Stimulated activated CD8-positive, alpha-beta memory T cell treated with anti-CD3 and anti-CD28 coated beads, Interleukin-15, amount 100 ng/mL, for 24 hours (primary cell): ENCODE measurements around the gene NRK.
"Not testable (repeated sequence)": the region's sequence is repeated elsewhere in the genome, so short reads cannot be mapped to it uniquely, and the experiment has no call there.

Experiments used
- DNase-seq: peaks from one replicate; pipeline ENCODE4 v3.0.0-alpha.2; 2020; ENCODE audit warnings: low read depth

NRK gene

GRCh38 chrX:105880491-105880890, 58.2 kb downstream of the NRK start:
- DNase-seq, result no peak

DNA sequence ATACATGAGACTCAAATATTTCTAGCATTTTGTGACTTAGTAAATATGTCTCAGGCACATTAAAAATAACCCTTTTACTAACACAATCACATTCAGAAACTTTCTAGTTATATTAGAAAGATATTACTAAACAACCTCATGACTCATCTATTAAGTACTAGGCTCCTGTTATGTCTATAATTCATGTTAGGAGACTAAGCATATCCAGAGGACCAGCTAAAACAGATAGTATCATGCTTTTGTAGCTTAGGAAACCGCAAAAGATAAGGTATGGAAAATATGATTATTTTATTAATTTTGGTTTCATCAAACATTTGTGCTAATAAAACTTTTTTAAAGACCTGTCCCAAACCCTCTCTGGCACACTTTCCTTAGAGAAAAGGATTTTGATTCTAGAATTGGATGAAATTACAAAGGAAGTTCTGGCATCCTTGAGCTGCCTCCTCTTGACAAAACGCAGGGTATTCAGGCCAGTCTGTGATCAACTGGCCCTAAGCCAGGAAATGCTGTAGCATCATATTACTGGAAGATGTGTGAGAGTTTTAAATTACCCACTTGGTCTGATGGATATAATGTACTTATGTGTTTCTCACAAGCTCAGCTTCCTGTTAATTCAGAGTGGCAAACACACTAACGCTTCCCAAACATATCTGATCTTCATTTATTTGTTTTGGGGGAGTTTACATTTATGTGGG, 60.4 kb downstream of the NRK start:
- no peak for DNase-seq

- no peak for DNase-seq
These were observed 72.4 kb downstream of the NRK start for GRCh38 chrX:105894721-105895120.

- DNase-seq, result no peak
These were observed 87.2 kb downstream of the NRK start for GRCh38 chrX:105909576-105909975.

DNA sequence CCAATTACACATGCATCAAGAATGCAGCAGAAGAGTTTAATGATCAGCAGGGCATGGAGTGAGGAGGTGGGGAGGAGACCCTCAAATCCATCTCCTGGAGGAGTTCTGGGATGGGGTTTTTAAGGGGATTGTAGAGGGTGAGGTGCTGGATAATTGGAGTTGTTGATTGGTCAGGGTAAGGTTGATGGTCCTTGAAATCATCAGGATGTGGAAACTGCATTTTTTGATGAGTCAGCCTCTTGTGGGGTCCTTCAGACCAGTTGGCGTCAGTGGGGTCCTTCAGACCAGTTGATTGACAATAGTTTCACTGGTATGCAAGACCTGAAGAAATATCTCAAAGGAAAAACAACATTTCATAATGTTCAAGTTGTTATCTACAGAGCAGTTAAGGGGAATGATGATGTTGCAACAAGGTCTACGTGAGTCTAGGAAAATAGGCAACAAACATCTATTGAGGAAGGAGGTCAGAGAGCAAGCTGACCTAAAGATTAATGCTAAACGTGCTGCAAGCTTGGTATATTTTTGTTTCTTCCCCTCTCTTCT, 88.3 kb downstream of the NRK start:
- no peak for DNase-seq

GRCh38 chrX:105945266-105945665, 122.9 kb downstream of the NRK start:
- no peak for DNase-seq

DNA sequence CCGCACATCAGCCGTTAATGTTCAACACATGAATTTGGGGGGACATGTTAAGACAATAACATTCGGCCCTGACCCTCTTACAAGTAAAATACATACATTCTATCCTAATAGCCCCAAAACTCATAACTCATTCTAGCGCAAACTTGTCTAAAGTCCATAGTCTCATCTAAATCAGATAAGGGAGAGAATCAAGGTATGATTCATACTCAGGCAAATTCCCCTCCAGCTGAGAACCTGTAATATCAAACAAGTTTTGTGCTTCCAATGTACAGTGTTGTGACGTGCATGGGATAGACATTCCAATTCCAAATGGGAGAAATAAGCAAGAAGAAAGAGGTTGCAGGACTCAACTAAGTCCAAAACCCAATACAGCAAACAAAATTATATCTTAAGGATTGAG, 147.1 kb downstream of the NRK start:
- no peak for DNase-seq

GRCh38 chrX:105972690-105973386, 150.5 kb downstream of the NRK start:
- DNase-seq, result no peak

- no peak for DNase-seq
These were observed 151.0 kb downstream of the NRK start for GRCh38 chrX:105973387-105973739.

DNA sequence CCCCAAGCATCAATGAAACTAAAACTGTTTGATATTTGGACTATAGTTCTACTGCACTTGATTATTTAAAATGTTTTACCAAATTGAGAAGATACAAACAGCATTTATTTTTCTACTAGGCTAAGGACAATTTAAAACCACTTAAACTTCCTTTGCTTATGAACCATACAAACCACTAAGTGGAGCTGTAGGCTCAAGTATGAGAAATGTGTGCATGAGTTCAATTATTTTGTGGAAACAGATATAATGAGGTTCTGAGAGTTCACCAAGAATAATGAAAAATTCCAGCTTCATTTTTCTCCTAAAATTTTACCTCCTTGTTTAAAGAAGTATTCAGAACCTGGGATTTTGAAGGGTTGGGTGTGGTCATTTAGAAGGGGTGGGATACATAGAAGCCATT, 153.0 kb downstream of the NRK start:
- DNase-seq, result no peak

DNA sequence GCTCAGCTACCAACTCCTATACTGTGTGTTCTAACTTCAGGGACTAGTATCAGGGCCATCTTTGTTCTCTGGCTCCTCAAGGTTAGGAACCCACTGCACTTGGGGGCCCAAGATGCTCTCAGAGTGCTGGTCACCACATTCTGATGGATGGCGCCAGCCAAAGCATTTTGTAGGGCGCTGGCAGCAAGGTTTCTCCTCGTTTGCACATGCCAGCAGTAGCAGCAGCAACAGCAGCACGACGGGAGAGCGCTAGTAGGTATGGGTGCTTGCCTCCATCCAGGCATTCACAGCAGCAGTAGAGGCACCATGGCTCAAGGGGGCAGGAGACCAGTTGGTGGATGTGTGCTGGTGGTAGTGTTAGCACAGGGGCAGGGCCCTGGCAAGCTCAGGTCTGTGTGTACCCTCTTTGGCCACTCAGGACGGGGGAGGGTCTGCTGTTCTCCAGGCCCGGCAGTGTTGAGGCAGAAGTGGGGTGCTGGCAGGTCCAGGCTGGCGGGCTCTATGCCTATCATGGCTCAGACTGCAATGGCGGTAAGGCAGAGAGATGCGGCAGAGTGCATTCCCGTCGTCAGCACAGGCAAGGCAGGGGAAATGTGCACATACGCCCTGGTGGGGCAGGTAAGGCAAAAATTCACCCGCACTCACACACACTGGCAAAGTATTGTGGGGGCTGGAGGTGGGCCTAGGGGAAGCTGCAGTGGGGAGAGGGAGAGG, 159.6 kb downstream of the NRK start:
- DNase-seq, result no peak

GRCh38 chrX:105988487-105988886, 166.1 kb downstream of the NRK start:
- DNase-seq, result not testable (repeated sequence)

- no peak for DNase-seq
These were observed 177.0 kb downstream of the NRK start for GRCh38 chrX:105999294-105999693.

GRCh38 chrX:106000203-106000602, 177.9 kb downstream of the NRK start:
- DNase-seq, result no peak

GRCh38 chrX:106000609-106001008, 178.3 kb downstream of the NRK start:
- not testable (repeated sequence) for DNase-seq

DNA sequence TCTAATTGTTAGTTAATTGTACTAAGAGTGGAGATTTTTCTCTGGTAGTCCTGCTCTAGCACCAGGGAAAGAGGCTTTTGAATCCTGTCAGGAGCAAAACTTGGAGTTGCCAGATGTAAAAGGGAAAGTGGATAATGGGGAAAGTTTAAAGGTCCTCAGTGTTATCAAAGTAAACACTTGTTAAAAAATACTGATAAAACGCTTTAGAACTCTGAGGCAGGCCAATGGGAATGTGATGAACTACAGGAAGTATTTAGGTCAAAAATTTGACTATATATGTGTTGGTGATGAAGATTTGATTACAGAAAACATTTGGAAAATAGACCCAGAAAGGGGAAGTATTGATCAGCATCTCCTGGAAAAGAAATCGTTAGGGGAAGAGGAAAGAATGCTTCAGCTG, 183.3 kb downstream of the NRK start:
- DNase-seq, result no peak

GRCh38 chrX:106007815-106008214, 185.5 kb downstream of the NRK start:
- DNase-seq, result no peak
